ENCODE data around the gene AQP1. TPM values are rescaled to one million over a fixed set of nuclear protein-coding genes. Genes with fewer than 3 reads are reported as not detected.

AQP1 gene
- total RNA-seq, 1 donor from 2014 or later, result 18.0 TPM

DNA sequence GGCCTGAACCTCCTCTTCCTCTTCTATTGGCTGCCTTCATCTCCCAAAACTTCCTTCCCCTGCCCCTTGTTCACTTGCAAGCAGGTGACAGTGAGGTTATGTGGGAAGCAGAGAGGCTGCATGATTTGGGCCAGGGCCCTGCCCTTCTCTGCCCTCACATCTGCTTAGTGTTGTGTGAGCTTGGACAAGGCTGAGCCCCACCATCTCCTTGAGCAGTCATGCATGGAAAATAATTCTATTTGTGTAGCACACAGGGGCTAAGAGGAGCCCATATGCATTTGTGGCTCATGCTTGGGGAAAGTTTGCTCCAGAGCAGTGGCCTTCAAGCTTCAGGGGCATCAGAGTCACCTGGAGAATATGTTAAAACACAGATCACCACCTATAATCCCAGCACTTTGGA, 26.8 kb upstream of the AQP1 start:
- Mint-ChIP-seq H3K27ac (ENCODE audit: unreplicated experiment) (no peak overlapping the region), H3K4me3 (ENCODE audit: unreplicated experiment) (no peak overlapping the region), H3K27me3 (ENCODE audit: low read depth) (peaks cover 18% of the 10 kb centered on the region), H3K9me3 (ENCODE audit: low read depth) (no peaks in the 10 kb centered on the region), H3K36me3 (ENCODE audit: low read depth) (peaks cover 4% of the 10 kb centered on the region), H3K4me1 (ENCODE audit: low read depth) (peaks cover 20% of the 10 kb centered on the region)
- TF ChIP-seq, protein P1, sequence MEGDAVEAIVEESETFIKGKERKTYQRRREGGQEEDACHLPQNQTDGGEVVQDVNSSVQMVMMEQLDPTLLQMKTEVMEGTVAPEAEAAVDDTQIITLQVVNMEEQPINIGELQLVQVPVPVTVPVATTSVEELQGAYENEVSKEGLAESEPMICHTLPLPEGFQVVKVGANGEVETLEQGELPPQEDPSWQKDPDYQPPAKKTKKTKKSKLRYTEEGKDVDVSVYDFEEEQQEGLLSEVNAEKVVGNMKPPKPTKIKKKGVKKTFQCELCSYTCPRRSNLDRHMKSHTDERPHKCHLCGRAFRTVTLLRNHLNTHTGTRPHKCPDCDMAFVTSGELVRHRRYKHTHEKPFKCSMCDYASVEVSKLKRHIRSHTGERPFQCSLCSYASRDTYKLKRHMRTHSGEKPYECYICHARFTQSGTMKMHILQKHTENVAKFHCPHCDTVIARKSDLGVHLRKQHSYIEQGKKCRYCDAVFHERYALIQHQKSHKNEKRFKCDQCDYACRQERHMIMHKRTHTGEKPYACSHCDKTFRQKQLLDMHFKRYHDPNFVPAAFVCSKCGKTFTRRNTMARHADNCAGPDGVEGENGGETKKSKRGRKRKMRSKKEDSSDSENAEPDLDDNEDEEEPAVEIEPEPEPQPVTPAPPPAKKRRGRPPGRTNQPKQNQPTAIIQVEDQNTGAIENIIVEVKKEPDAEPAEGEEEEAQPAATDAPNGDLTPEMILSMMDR (IDR thresholded peaks at IDR 0.05), result no peak
- no peak for DNase-seq (ENCODE audit: low spot score)

DNA sequence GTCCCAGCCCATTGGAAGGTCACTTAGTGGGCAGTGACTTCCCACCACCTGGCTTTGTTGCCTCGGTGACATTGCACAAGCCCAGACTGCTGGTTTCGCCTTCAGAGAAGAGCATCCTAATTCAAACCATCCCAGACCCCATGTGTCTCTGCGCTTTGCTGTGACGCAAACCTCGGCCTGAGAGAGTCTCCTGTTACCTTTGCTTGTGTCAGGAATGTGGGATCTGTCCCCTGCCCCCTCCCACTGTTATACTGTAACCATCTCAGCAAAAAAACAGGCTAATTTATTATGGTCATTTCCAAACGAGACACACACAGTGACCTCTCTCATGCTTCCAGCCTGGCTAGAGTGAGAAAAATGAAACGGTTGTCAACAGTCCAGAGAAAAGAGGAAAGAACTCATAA, 25.0 kb upstream of the AQP1 start:
- peaks cover 6% of the 10 kb centered on the region for H3K36me3 Mint-ChIP-seq (ENCODE audit: low read depth)
- peaks cover 26% of the 10 kb centered on the region for H3K4me1 Mint-ChIP-seq (ENCODE audit: low read depth)
- no peaks in the 10 kb centered on the region for H3K9me3 Mint-ChIP-seq (ENCODE audit: low read depth)
- no peak overlapping the region for H3K4me3 Mint-ChIP-seq (ENCODE audit: unreplicated experiment)
- H3K27me3 Mint-ChIP-seq (ENCODE audit: low read depth), result peaks cover 21% of the 10 kb centered on the region
- TF ChIP-seq, protein P1 (IDR thresholded peaks at IDR 0.05), result no peak
- DNase-seq (ENCODE audit: low spot score), result no peak
- H3K27ac Mint-ChIP-seq (ENCODE audit: unreplicated experiment), result no peak overlapping the region

DNA sequence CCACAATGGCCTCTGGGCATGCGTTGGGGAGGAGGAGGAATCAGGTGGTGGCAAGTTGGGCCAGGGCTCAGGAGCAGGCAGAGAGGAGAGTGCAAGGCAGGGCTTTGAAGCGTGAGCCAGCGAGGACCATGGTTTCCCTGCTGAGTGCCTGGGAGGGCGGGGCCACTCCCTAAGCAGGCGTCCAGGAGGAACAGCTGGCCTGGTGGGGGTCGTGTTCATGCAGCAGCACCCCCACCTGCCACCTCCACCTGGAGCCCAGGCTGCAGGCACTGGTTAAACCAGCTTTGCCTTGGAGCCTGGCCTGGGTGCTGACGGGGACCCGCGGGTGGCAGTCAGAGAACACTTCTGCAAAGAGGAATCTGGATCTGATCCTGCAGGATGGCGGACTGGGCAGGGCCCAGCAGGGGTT, 24.2 kb upstream of the AQP1 start:
- Mint-ChIP-seq H3K27me3 (ENCODE audit: low read depth) (peaks cover 20% of the 10 kb centered on the region), H3K9me3 (ENCODE audit: low read depth) (no peaks in the 10 kb centered on the region), H3K4me3 (ENCODE audit: unreplicated experiment) (no peak overlapping the region), H3K4me1 (ENCODE audit: low read depth) (peaks cover 29% of the 10 kb centered on the region), H3K36me3 (ENCODE audit: low read depth) (peaks cover 6% of the 10 kb centered on the region), H3K27ac (ENCODE audit: unreplicated experiment) (no peak overlapping the region)
- no peak for DNase-seq (ENCODE audit: low spot score)
- TF ChIP-seq, protein P1 (IDR thresholded peaks at IDR 0.05), result no peak

DNA sequence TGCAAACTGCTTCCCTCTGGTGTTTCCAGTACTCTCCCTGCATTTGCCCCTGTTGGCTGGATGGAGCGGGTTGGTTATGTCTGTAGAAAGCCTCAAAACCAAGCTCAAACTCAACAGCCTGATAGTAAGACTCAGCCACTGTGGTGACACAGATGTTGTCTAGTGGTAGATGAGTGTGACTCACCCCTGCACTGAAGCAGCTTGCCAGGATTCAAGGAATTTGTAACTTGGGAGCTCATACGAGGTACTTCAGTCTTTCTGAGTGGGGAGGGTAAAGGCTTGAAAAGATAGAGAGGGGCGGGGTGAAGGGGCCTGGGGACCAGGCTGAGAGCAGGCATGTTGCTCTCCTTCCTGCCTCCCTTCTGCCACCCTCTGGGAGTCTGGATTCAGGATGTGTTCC, 22.9 kb upstream of the AQP1 start:
- TF ChIP-seq, protein P1 (IDR thresholded peaks at IDR 0.05), result peak; percentile 44
- H3K27me3 Mint-ChIP-seq (ENCODE audit: low read depth), result peaks cover 19% of the 10 kb centered on the region
- H3K4me1 Mint-ChIP-seq (ENCODE audit: low read depth), result peaks cover 41% of the 10 kb centered on the region
- peaks cover 5% of the 10 kb centered on the region for H3K36me3 Mint-ChIP-seq (ENCODE audit: low read depth)
- H3K4me3 Mint-ChIP-seq (ENCODE audit: unreplicated experiment), result no peak overlapping the region
- no peak for DNase-seq (ENCODE audit: low spot score)
- peak overlapping the region; percentile 68 for H3K27ac Mint-ChIP-seq (ENCODE audit: unreplicated experiment)
- no peaks in the 10 kb centered on the region for H3K9me3 Mint-ChIP-seq (ENCODE audit: low read depth)

DNA sequence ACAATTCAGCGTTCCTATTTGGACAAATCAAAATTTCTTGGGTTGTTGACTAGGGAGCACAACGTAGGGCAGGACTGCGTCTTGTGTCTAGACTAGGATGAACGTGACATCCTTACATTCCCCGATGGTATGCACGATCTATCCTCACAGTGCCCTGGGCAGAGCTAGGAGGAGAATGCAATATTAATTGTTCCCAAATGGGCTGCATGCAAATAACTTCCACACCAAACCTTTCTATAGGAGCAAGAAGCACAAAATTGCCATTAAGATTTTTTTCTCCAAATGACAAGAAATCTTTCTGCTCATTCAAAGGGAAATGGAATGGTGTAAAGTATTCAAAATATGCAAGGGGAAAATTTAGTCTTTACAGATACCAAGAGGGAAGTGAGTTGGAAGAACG, 21.4 kb upstream of the AQP1 start:
- peaks cover 15% of the 10 kb centered on the region for H3K27me3 Mint-ChIP-seq (ENCODE audit: low read depth)
- TF ChIP-seq, protein P1 (IDR thresholded peaks at IDR 0.05), result no peak

More for the DNA sequence above, 21.4 kb upstream of the AQP1 start:
- Mint-ChIP-seq H3K9me3 (ENCODE audit: low read depth) (no peaks in the 10 kb centered on the region), H3K4me3 (ENCODE audit: unreplicated experiment) (no peak overlapping the region), H3K36me3 (ENCODE audit: low read depth) (peaks cover 3% of the 10 kb centered on the region), H3K27ac (ENCODE audit: unreplicated experiment) (no peak overlapping the region), H3K4me1 (ENCODE audit: low read depth) (peaks cover 47% of the 10 kb centered on the region)
- no peak for DNase-seq (ENCODE audit: low spot score)

All from chondrocyte (in vitro differentiated cells).